ENCODE results near the gene TATDN3. TPM values are rescaled to one million over a fixed set of nuclear protein-coding genes. Genes with fewer than 3 reads are reported as not detected.

TATDN3 gene
- total and polyA plus RNA-seq, 9 of the 15 experiments (the other 6 are each of a cell fraction or from before 2014, with no cell fraction given) = 18.3 to 79.9 (median 28.2) TPM

GRCh38 chr1:212781225-212781624, 10.5 kb upstream of the TATDN3 start (continued):
- no peak for TF ChIP-seq TEAD1 (CRISPR knock-in tag; IDR thresholded peaks at IDR 0.05)
- no peak for TF ChIP-seq ZHX1 (conservative IDR thresholded peaks at IDR 0.05; ENCODE audit: low read length)
- no peak for TF ChIP-seq HINFP (tag; conservative IDR thresholded peaks at IDR 0.05; ENCODE audit: low read depth)
- no peak for TF ChIP-seq MAX (CRISPR knock-in tag; IDR thresholded peaks at IDR 0.05)
- no peak for TF ChIP-seq TRIM28 (IDR thresholded peaks at IDR 0.05)
